Calu3 (cell line): ENCODE measurements around the gene MVD. TPM values are rescaled to one million over a fixed set of nuclear protein-coding genes. Genes with fewer than 3 reads are reported as not detected.

Experiments
- BruUV-seq: library from RNA; stranded (reverse); fragments of 400-500 nt; replicated peaks from 2 replicates; lab custom pipeline; 2021; lab: Mats Ljungman, UMichigan
- CTCF ChIA-PET: fragments of 300-600 bp; sonication (Branson Sonifier 250); formaldehyde crosslinking; loops from one replicate; lab custom pipeline; 2022; ENCODE audit warnings: antibody characterized with exemption; lab: Charles Lee
- DNase-seq: peaks from one replicate; pipeline ENCODE4 v3.0.0; 2022
- H3K27ac Mint-ChIP-seq: one replicate; pipeline ENCODE4 v1.8.0; 2022; ENCODE audit warnings: mixed read lengths; ENCODE audit not compliant: unreplicated experiment
- H3K27me3 Mint-ChIP-seq: one replicate; pipeline ENCODE4 v1.8.0; 2022; ENCODE audit warnings: mixed read lengths; ENCODE audit not compliant: unreplicated experiment
- H3K36me3 Mint-ChIP-seq: one replicate; pipeline ENCODE4 v1.8.0; 2022; ENCODE audit warnings: mild to moderate bottlenecking, moderate library complexity, mixed read lengths; ENCODE audit not compliant: insufficient read depth, unreplicated experiment
- H3K4me1 Mint-ChIP-seq: one replicate; pipeline ENCODE4 v1.8.0; 2022; ENCODE audit warnings: mild to moderate bottlenecking, low read depth, mixed read lengths; ENCODE audit not compliant: unreplicated experiment
- H3K4me3 Mint-ChIP-seq: one replicate; pipeline ENCODE4 v1.8.0; 2022; ENCODE audit warnings: mild to moderate bottlenecking, low read depth, moderate library complexity, mixed read lengths; ENCODE audit not compliant: unreplicated experiment
- H3K9me3 Mint-ChIP-seq: one replicate; pipeline ENCODE4 v1.8.0; 2022; ENCODE audit warnings: low read depth, mixed read lengths; ENCODE audit not compliant: unreplicated experiment
- CTCF ChIP-seq: fragments of 200-600 bp; IDR thresholded peaks from one replicate; pipeline ENCODE4 v1.8.0; 2022; ENCODE audit warnings: antibody characterized with exemption; ENCODE audit not compliant: unreplicated experiment
- intact Hi-C: fragments of 100-400 bp; cut with micrococcal nuclease; formaldehyde crosslinking; loops from one replicate; pipeline ENCODE4 v1.10.0; 2022; ENCODE audit not compliant: unreplicated experiment
- total RNA-seq: library from RNA; stranded (reverse); gene quantifications from 2 replicates; pipeline ENCODE4 v1.2.3, GENCODE V29; 2022

The MVD gene
- total RNA-seq, 1 experiment from 2014 or later = 152 TPM

- Mint-ChIP-seq H3K27me3 (peaks cover 38% of the 10 kb centered on the region), H3K36me3 (peaks cover 72% of the 10 kb centered on the region), H3K4me1 (peaks cover 21% of the 10 kb centered on the region), H3K27ac (no peak overlapping the region), H3K9me3 (no peaks in the 10 kb centered on the region), H3K4me3 (peak overlapping the region; percentile 61)
- CTCF ChIA-PET = no interaction called here
- no TSS peak for BruUV-seq
- no peak for DNase-seq
- TF ChIP-seq CTCF = no peak
- intact Hi-C loops = no loop called here
These were observed 27.1 kb downstream of the MVD start for GRCh38 chr16:88635671-88636319.

DNA sequence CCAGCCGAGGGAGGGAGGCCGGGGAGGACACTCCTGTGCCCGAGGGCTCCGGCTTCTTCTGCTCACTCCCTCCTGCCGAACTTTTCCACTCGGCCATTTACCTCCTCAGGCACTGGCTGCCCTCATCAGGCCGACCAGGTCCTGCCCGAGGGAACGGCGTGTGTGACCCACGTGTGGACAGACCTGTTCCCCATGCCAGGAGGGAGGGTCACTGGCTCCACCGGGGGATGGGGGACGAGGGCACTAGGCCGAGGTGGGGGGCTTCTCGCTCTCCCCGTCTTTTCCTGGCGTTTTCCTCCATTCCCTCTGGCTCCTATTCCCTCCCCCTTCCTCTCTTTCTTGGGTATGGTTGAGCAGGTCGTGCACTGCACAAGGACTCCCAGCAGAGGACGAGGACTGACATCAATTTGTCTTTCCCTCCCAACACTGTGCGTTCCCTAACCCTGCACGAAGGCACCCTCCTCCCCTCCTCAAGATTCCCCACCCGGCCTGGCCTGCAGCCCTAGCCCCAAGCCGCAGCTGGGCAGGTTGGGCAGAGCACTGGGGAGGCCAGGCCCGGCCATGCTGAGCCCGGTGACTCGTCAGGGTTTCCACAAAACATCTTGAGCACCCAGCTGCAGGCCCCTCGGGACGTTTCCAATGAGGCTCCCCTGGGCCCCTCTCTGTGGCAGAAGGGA is 27.8 kb downstream of the MVD start:
- Mint-ChIP-seq H3K27ac (no peak overlapping the region), H3K27me3 (peaks cover 31% of the 10 kb centered on the region), H3K4me3 (peak overlapping the region; percentile 61), H3K36me3 (peaks cover 67% of the 10 kb centered on the region), H3K9me3 (no peaks in the 10 kb centered on the region), H3K4me1 (peaks cover 16% of the 10 kb centered on the region)
- BruUV-seq = no TSS peak
- CTCF ChIA-PET = no interaction called here
- no peak for TF ChIP-seq CTCF
- DNase-seq = no peak
- intact Hi-C loops = no loop called here

DNA sequence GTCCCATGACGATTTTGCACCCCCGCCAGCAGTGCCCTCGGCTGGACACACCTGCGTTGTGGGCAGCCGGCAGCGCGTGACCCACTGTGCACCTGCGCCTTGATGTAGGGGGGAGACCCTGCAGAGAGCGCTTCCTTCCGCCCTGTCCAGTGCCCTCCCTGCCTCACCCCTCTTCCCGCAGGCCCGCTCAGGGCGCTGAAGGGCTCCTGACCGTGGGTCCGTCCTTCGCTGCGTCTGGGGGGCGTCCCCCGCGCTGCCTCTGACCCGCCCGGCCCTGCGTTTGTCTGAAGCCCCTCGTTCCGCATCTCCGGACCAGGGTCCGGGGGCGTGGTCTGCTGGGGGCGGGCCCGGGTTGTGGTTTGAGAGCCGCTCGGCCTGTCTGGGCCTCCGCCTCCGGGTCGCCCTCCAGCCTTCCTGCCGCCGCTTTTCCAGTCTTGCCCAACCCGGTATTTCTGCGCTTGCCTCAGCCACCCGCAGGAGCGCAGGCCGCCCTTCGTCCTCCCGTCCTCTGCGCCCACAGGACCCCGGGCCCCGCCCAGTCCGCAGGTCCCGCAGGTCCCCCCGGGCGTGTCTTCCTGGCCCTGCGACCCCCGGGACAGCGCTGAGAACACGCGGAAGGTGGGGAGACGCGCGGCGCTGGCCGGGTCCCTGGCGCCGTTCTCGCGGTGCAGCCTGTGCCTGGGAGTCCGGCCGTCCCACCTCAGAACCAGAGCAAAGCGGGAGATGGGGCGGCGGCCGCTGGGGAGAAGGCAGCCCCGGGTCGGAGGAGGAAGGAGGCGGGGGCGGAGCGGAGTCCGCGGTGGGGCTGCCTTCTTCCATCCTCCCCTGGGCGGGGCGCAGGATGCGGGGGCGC is 28.5 kb downstream of the MVD start:
- no peak for TF ChIP-seq CTCF
- Mint-ChIP-seq H3K36me3 (peaks cover 64% of the 10 kb centered on the region), H3K9me3 (no peaks in the 10 kb centered on the region), H3K27me3 (peaks cover 24% of the 10 kb centered on the region), H3K4me3 (peak overlapping the region; percentile 61), H3K27ac (no peak overlapping the region), H3K4me1 (peaks cover 12% of the 10 kb centered on the region)
- intact Hi-C loops = no loop called here
- no TSS peak for BruUV-seq
- CTCF ChIA-PET = interaction anchor here (0.9 kb wide), 1 partner anchor 18 kb away, joined by 3 read pairs; no protein-coding TSS in a partner anchor
- no peak for DNase-seq

GRCh38 chr16:88633684-88634140 is 29.2 kb downstream of the MVD start:
- TF ChIP-seq CTCF = no peak
- DNase-seq = peak; percentile 64
- peaks cover 21% of the 10 kb centered on the region for H3K27me3 Mint-ChIP-seq
- H3K9me3 Mint-ChIP-seq = no peaks in the 10 kb centered on the region
- peaks cover 68% of the 10 kb centered on the region for H3K36me3 Mint-ChIP-seq
- CTCF ChIA-PET = interaction anchor here (0.9 to 1.4 kb wide), 2 partner anchors 18 to 64 kb away, joined by 3 read pairs; partner anchors contain the start of gene ZC3H18
- intact Hi-C loops = no loop called here
- H3K27ac Mint-ChIP-seq = no peak overlapping the region
- BruUV-seq = no TSS peak
- H3K4me1 Mint-ChIP-seq = peaks cover 10% of the 10 kb centered on the region
- peak overlapping the region; percentile 61 for H3K4me3 Mint-ChIP-seq
